ENCODE measurements around the gene FBXO48. TPM values are rescaled to one million over a fixed set of nuclear protein-coding genes. Genes with fewer than 3 reads are reported as not detected.

Gene FBXO48
- polyA plus RNA-seq, 1 of the 3 experiments (the other 2 are of a cell fraction) = 0.30 TPM

DNA sequence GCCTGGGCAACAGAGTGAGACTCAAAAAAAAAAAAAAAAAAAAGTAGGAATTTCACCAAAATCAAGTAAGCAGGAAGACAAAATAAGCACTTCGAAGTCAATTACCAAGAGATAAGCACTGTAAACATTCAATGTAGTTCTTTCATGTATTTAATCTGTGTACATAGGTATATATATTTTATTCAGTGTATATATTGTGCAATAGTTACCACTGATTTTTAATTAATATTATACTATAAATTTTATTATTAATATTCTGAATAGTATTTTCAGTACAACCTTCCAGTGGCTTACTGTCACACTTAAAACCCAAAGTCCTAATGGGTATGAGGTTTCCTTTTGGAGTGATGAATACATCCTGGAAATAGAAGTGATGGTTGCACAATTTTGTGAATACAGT is 9.4 kb upstream of the FBXO48 start:
- no peaks in the 10 kb centered on the region for H3K36me3 ChIP-seq (replicated peaks in 1 of 2; ENCODE audit: control insufficient read depth in 1 of 2, insufficient read depth in 2 of 2, low read length in 1 of 2)
- no peak overlapping the region for H2AFZ ChIP-seq (ENCODE audit: low read depth)
- 95% methylated on average over 1 of the region's 1 CpG for WGBS (ENCODE audit: low lambda C conversion rate)
- CTCF ChIA-PET = interaction anchor here (2.9 kb wide), 1 partner anchor 11 kb away, joined by 18 read pairs; no protein-coding TSS in a partner anchor
- no peak overlapping the region for H3K4me3 ChIP-seq (ENCODE audit: low read depth in 2 of 2, low read length in 1 of 2)
- H3K9me2 ChIP-seq = no peaks in the 10 kb centered on the region
- no peak overlapping the region for H3K27ac ChIP-seq (ENCODE audit: low read depth in 2 of 2, low read length in 1 of 2)
- H3K4me2 ChIP-seq = no peak overlapping the region
- H3K79me2 ChIP-seq (ENCODE audit: insufficient read depth) = peaks cover 5% of the 10 kb centered on the region; the same call in 1 of the 2 replicates
- H3F3A ChIP-seq (replicated peaks; ENCODE audit: insufficient read depth) = no peaks in the 10 kb centered on the region
- H3K9ac ChIP-seq = no peak overlapping the region
- no peak for DNase-seq
- H3K9me3 ChIP-seq = 0 out of 2 replicates have a peak, but pooled peaks cover 1% of the 10 kb centered on the region
- H3K4me1 ChIP-seq (ENCODE audit: control insufficient read depth in 1 of 2, insufficient read depth in 2 of 2, low read depth in 1 of 2, low read length in 1 of 2) = no peaks in the 10 kb centered on the region
- TF ChIP-seq EP300 (IDR thresholded peaks at IDR 0.05; ENCODE audit: borderline replicate concordance in 1 of 2, low read depth in 1 of 2, low read length in 1 of 2) (no peak), USF1 (IDR thresholded peaks at IDR 0.05; ENCODE audit: borderline replicate concordance, low read depth) (no peak), PBX3 (IDR thresholded peaks at IDR 0.05) (no peak), MEF2A (IDR thresholded peaks at IDR 0.05; ENCODE audit: borderline replicate concordance, low read depth) (no peak), ELF1 (IDR thresholded peaks at IDR 0.05) (no peak), CHD2 (IDR thresholded peaks at IDR 0.05; ENCODE audit: low read length, partially characterized antibody) (no peak), RFX5 (IDR thresholded peaks at IDR 0.05; ENCODE audit: low read length) (no peak), USF2 (IDR thresholded peaks at IDR 0.05; ENCODE audit: borderline replicate concordance, low read depth, low read length) (no peak), GATA2 (CRISPR knock-in tag; IDR thresholded peaks at IDR 0.05) (no peak), JUND (IDR thresholded peaks at IDR 0.05) (no peak), RCOR1 (IDR thresholded peaks at IDR 0.05; ENCODE audit: low read length) (no peak), ZBTB33 (IDR thresholded peaks at IDR 0.05; ENCODE audit: borderline replicate concordance, low read depth) (no peak), TAF1 (IDR thresholded peaks at IDR 0.05; ENCODE audit: borderline replicate concordance, low read depth, low read length) (no peak), GABPA (IDR thresholded peaks at IDR 0.05; ENCODE audit: low read depth) (no peak), RXRA (IDR thresholded peaks at IDR 0.05; ENCODE audit: borderline replicate concordance, low read depth) (no peak), TCF12 (IDR thresholded peaks at IDR 0.05) (no peak), MXI1 (IDR thresholded peaks at IDR 0.05; ENCODE audit: low read depth, low read length) (no peak), NRF1 (IDR thresholded peaks at IDR 0.05; ENCODE audit: low read depth, low read length) (no peak), RAD21 (IDR thresholded peaks at IDR 0.05; ENCODE audit: low read length) (no peak)
- TF ChIP-seq, protein P1, sequence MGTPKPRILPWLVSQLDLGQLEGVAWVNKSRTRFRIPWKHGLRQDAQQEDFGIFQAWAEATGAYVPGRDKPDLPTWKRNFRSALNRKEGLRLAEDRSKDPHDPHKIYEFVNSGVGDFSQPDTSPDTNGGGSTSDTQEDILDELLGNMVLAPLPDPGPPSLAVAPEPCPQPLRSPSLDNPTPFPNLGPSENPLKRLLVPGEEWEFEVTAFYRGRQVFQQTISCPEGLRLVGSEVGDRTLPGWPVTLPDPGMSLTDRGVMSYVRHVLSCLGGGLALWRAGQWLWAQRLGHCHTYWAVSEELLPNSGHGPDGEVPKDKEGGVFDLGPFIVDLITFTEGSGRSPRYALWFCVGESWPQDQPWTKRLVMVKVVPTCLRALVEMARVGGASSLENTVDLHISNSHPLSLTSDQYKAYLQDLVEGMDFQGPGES (IDR thresholded peaks at IDR 0.05; ENCODE audit: low read depth, low read length) = no peak
- no peaks in the 10 kb centered on the region for H3K27me3 ChIP-seq (ENCODE audit: insufficient read depth)
- no peaks in the 10 kb centered on the region for H4K20me1 ChIP-seq (ENCODE audit: insufficient read depth)
- POLR2A ChIA-PET = no interaction called here

All from SK-N-SH (cell line).